ENCODE measurements around the gene ENOX1.

- TF ChIP-seq KLF15 (CRISPR knock-in tag; IDR thresholded peaks at IDR 0.05; ENCODE audit: borderline replicate concordance) (no peak), BRD4 (CRISPR knock-in tag; IDR thresholded peaks at IDR 0.05) (no peak), TCF7 (IDR thresholded peaks at IDR 0.05; ENCODE audit: low read depth) (no peak), PITX1 (CRISPR knock-in tag; IDR thresholded peaks at IDR 0.05) (no peak), HOXA7 (CRISPR knock-in tag; IDR thresholded peaks at IDR 0.05) (no peak), TFDP2 (CRISPR knock-in tag; IDR thresholded peaks at IDR 0.05) (no peak), BCL3 (CRISPR knock-in tag; IDR thresholded peaks at IDR 0.05) (no peak)
Observed at GRCh38 chr13:43411741-43412140, 375.0 kb downstream of the ENOX1 start.

All from HepG2 (cell line).